Adrenal gland (tissue), 12 donors: ENCODE measurements around the gene SSC4D. TPM values are rescaled to one million over a fixed set of nuclear protein-coding genes. Genes with fewer than 3 reads are reported as not detected.
"Not testable (repeated sequence)": the region's sequence is repeated elsewhere in the genome, so short reads cannot be mapped to it uniquely, and the experiment has no call there.

Source experiments
- DNase-seq, 7 donors: peaks; one replicate each; pipeline ENCODE4 v3.0.0-alpha.2; 2019 to 2020
- H3K27ac ChIP-seq, 5 donors: fragments of 200-600 bp; sonication (generic) in 4 of 5; 1 replicate in 3 of 5; 2 replicates in 2 of 5; pipeline versions ENCODE4 v1.5.1 to v1.8.0; 2016 to 2020; ENCODE audit warnings: mild to moderate bottlenecking in 1 of 5
- H3K27me3 ChIP-seq: fragments of 200-600 bp; 2 replicates; pipeline ENCODE4 v1.8.0; 2021
- H3K36me3 ChIP-seq, 2 donors: fragments of 200-600 bp; replicated peaks in 1 of 2; 1 replicate in 1 of 2; 2 replicates in 1 of 2; pipeline versions ENCODE4 v1.5.1 to v1.8.0; 2018 to 2022
- H3K4me1 ChIP-seq, 2 donors: fragments of 200-600 bp; replicated peaks in 1 of 2; 1 replicate in 1 of 2; 2 replicates in 1 of 2; pipeline versions ENCODE4 v1.5.1 to v1.8.0; 2018 to 2021
- H3K4me3 ChIP-seq, 4 donors: fragments of 200-600 bp; sonication (generic) in 3 of 4; one replicate each; pipeline ENCODE4 v1.5.1; 2016 to 2018
- H3K9me3 ChIP-seq, 3 donors: fragments of 200-600 bp; sonication (generic) in 1 of 3; replicated peaks in 1 of 3; 1 replicate in 2 of 3; 2 replicates in 1 of 3; pipeline versions ENCODE4 v1.5.1 to v1.8.0; 2016 to 2021
- CTCF ChIP-seq, 6 experiments: fragments of 450-650 bp in 4 of 6; fragments of 200-600 bp in 2 of 6; sonication (generic) in 1 of 6; IDR thresholded peaks; 1 replicate in 5 of 6; 2 replicates in 1 of 6; pipeline versions ENCODE4 v1.5.1 to v1.8.0; 2016 to 2021; ENCODE audit warnings: antibody characterized with exemption in 6 of 6, mild to moderate bottlenecking in 2 of 6, moderate library complexity in 1 of 6
- POLR2A ChIP-seq, 2 donors: fragments of 450-650 bp; IDR thresholded peaks; one replicate each; pipeline ENCODE4 v1.6.1; 2017; ENCODE audit warnings: antibody characterized with exemption in 2 of 2, mild to moderate bottlenecking in 2 of 2, moderate library complexity in 1 of 2
- WGBS, 4 donors: extraction: QIAGEN DNeasy Blood & Tissue Kit in 2 of 4; methylation state at CpG; one replicate each; pipeline versions ENCODE4 v1.1.5 to v1.1.7; 2013 to 2017; 5-methylcytosine and 5-hydroxymethylcytosine counted together
- intact Hi-C, 2 donors: fragments of 100-400 bp; cut with DNase I; formaldehyde crosslinking; loops; one replicate each; pipeline versions ENCODE4 v1.14.1 to v1.15.0; 2022 to 2023
- polyA plus RNA-seq, 3 donors: library from polyadenylated mRNA; stranded (reverse); fragments of 200-250 nt in 2 of 3; fragments of 350-450 nt in 1 of 3; fragmentation: Illumina TruSeq in 1 of 3; extraction: RNeasy Lipid Tissue Mini Kit (QIAGEN cat#74804) in 1 of 3; gene quantifications; one replicate each; pipeline ENCODE4 v1.2.3, GENCODE V29; 2013 to 2014
- total RNA-seq, 9 donors: library from RNA; depleted of rRNA in 4 of 9; stranded (reverse); fragments of >200 nt in 4 of 9; fragments of 120-200 nt in 1 of 9; fragmentation: NEBNext Ultra II Directional in 1 of 9; extraction: Animal tissue kit (Norgen Biotek cat#: 25700) in 1 of 9; gene quantifications; one replicate each; pipeline versions ENCODE4 v1.1.0 to v1.2.4, GENCODE V29; 2013 to 2023
- donor health status: healthy with polysubstance abuse.
- donor health status: Bipolar disorder and iron deficiency.
- donor health status: DM: yes; HTN: yes; CAD: no.
- donor health status: DM: no; HTN: no; CAD: no.
- donor health status: DM: no; HTN: no; CAD: no.
- donor health status: DM: yes; HTN: yes; CAD: no.

SSC4D gene
- total and polyA plus RNA-seq, 12 donors: 0.60 to 10.7 (median 2.0) TPM

GRCh38 chr7:76403780-76404494, 5.6 kb downstream of the SSC4D start:
- H3K4me3 ChIP-seq: no peak overlapping the region
- TF ChIP-seq CTCF (IDR thresholded peaks at IDR 0.05) (no peak), POLR2A (IDR thresholded peaks at IDR 0.05) (no peak)

GRCh38 chr7:76403097-76403496, 6.4 kb downstream of the SSC4D start:
- H3K4me1 ChIP-seq, H3K4me3 ChIP-seq, H3K9me3 ChIP-seq, H3K27me3 ChIP-seq, intact Hi-C loops, H3K36me3 ChIP-seq: not testable (repeated sequence)
- peak overlapping the region in 1 of 5 donors; percentile 65 for H3K27ac ChIP-seq
- 59 to 74% (median 69%) methylated on average over 8 of the region's 8 CpGs for WGBS, 4 donors
- DNase-seq: peak in 1 of 7 donors; percentile 32

More at GRCh38 chr7:76403780-76404494, 5.6 kb downstream of the SSC4D start:
- intact Hi-C loops: no loop called here
- H3K27ac ChIP-seq: peak overlapping the region in 2 of 5 donors; percentile 41 to 65
- no peaks in the 10 kb centered on the region for H3K4me1 ChIP-seq
- H3K36me3 ChIP-seq: no peaks in the 10 kb centered on the region
- no peaks in the 10 kb centered on the region for H3K27me3 ChIP-seq
- peak in 1 of 7 donors; percentile 25 for DNase-seq
- no peaks in the 10 kb centered on the region for H3K9me3 ChIP-seq
- 79 to 89% (median 83%) methylated on average over 10 of the region's 10 CpGs for WGBS, 4 donors

- intact Hi-C loops: no loop called here
- peaks cover 11 to 14% of the 10 kb centered on the region in 2 donors for H3K4me1 ChIP-seq
- H3K9me3 ChIP-seq: no peaks in the 10 kb centered on the region
- no peak overlapping the region for H3K4me3 ChIP-seq
- 89 to 95% (median 92%) methylated on average over 17 to 23 of the region's 23 CpGs for WGBS, 4 donors
- DNase-seq: no peak
- no peaks in the 10 kb centered on the region for H3K27me3 ChIP-seq
- no peaks in the 10 kb centered on the region for H3K36me3 ChIP-seq
- TF ChIP-seq POLR2A (IDR thresholded peaks at IDR 0.05): no peak
- no peak for TF ChIP-seq CTCF (IDR thresholded peaks at IDR 0.05)
- no peak overlapping the region for H3K27ac ChIP-seq
Measured at GRCh38 chr7:76400248-76400647, 9.2 kb downstream of the SSC4D start.

- H3K27me3 ChIP-seq: no peaks in the 10 kb centered on the region
- intact Hi-C loops: no loop called here
- peak overlapping the region in 2 of 5 donors; percentile 23 to 26 for H3K27ac ChIP-seq
- no peaks in the 10 kb centered on the region for H3K36me3 ChIP-seq
- WGBS, 4 donors: 14 to 80% (median 32%) methylated on average over 3 to 45 of the region's 45 CpGs
- H3K4me3 ChIP-seq: peak overlapping the region in 2 of 4 donors; percentile 29 to 57
- TF ChIP-seq POLR2A (IDR thresholded peaks at IDR 0.05): peak in 1 of 2 donors; percentile 10
- no peak for TF ChIP-seq CTCF (IDR thresholded peaks at IDR 0.05)
- peaks cover 17 to 21% of the 10 kb centered on the region in 2 donors for H3K4me1 ChIP-seq
- no peaks in the 10 kb centered on the region for H3K9me3 ChIP-seq
- DNase-seq: peak; percentile 85 to 92 (median 87)
Measured at GRCh38 chr7:76397409-76398183, 11.9 kb downstream of the SSC4D start.
